GM12878 (cell line): ENCODE data around the gene PUSL1. TPM values are rescaled to one million over a fixed set of nuclear protein-coding genes. Genes with fewer than 3 reads are reported as not detected.

ENCODE experiments used
- ATAC-seq: fragments of 200-7000 bp; cut with Tn5 transposase; 3 replicates; pipeline ENCODE4 v1.9.1; 2020; ENCODE audit warnings: mild to moderate bottlenecking, moderate library complexity
- BruUV-seq: library from RNA; stranded (reverse); fragments of 400-500 nt; replicated peaks from 2 replicates; lab custom pipeline; 2021; lab: Mats Ljungman, UMichigan
- CTCF ChIA-PET: fragments of 300-600 bp; sonication (Branson Sonifier 250); formaldehyde crosslinking; extraction: SDS; loops from one replicate; lab custom pipeline; 2021; ENCODE audit warnings: inconsistent platforms; lab: Yijun Ruan, JAX
- POLR2A ChIA-PET: fragments of 350-600 bp; formaldehyde crosslinking; extraction: SDS; loops from one replicate; lab custom pipeline; 2021; ENCODE audit warnings: inconsistent platforms; lab: Charles Lee
- RAD21 ChIA-PET: fragments of 300-600 bp; sonication (Branson Sonifier 250); formaldehyde crosslinking; loops from one replicate; lab custom pipeline; 2023; ENCODE audit warnings: antibody characterized with exemption; ENCODE audit not compliant: unreplicated experiment; lab: Charles Lee
- SMC1A ChIA-PET: fragments of 300-600 bp; sonication (Branson Sonifier 250); formaldehyde crosslinking; loops from one replicate; lab custom pipeline; 2023; ENCODE audit not compliant: unreplicated experiment, uncharacterized antibody; lab: Charles Lee
- DNase-seq: peaks from one replicate; pipeline ENCODE4 v3.0.0-alpha.2; 2011; ENCODE audit warnings: low read depth, low spot score
- FAIRE-seq: peaks from 3 replicates; lab custom pipeline; 2011; peaks lifted over from hg19 to GRCh38; lab: Jason Lieb, UNC
- H2AFZ ChIP-seq: 2 replicates; pipeline ENCODE4 v1.6.0; 2011; ENCODE audit warnings: low read depth, low read length, control low read depth; ENCODE audit not compliant: control insufficient read depth
- H3K27ac ChIP-seq: 2 replicates; pipeline ENCODE4 v1.5.1; 2011; ENCODE audit warnings: control low read depth; ENCODE audit not compliant: control insufficient read depth, insufficient read depth
- H3K27me3 ChIP-seq, 2 experiments: replicated peaks in 1 of 2; 2 replicates each; pipeline versions ENCODE4 v1.6.0 to v1.6.1; 2011; ENCODE audit warnings: low read length in 1 of 2; ENCODE audit not compliant: control insufficient read depth in 2 of 2, insufficient read depth in 2 of 2
- H3K36me3 ChIP-seq, 2 experiments: 2 replicates each; pipeline ENCODE4 v1.5.1; 2011; ENCODE audit warnings: low read length in 1 of 2; ENCODE audit not compliant: control insufficient read depth in 2 of 2, insufficient read depth in 2 of 2
- H3K4me1 ChIP-seq: 2 replicates; pipeline ENCODE4 v1.6.1; 2011; ENCODE audit warnings: mild to moderate bottlenecking, low read length, moderate library complexity, mixed read lengths; ENCODE audit not compliant: control insufficient read depth, insufficient read depth
- H3K4me2 ChIP-seq: 2 replicates; pipeline ENCODE4 v1.6.0; 2011; ENCODE audit warnings: control low read depth; ENCODE audit not compliant: control insufficient read depth, insufficient read depth
- H3K4me3 ChIP-seq: fragments of 200-600 bp; sonication (generic); 2 replicates; pipeline ENCODE4 v1.5.1; 2016
- H3K79me2 ChIP-seq: 2 replicates; pipeline ENCODE4 v1.6.0; 2011; ENCODE audit warnings: low read length; ENCODE audit not compliant: control insufficient read depth, insufficient read depth
- H3K9ac ChIP-seq: 2 replicates; pipeline ENCODE4 v1.8.0; 2011; ENCODE audit warnings: low read length, control low read depth, mixed read lengths; ENCODE audit not compliant: control insufficient read depth, insufficient read depth
- H3K9me3 ChIP-seq: replicated peaks from 3 replicates; pipeline ENCODE4 v1.5.1; 2011; ENCODE audit warnings: mild to moderate bottlenecking, low read length; ENCODE audit not compliant: control insufficient read depth, insufficient read depth
- H4K20me1 ChIP-seq: 2 replicates; pipeline ENCODE4 v1.6.0; 2011; ENCODE audit not compliant: control insufficient read depth, insufficient read depth
- BACH1 ChIP-seq: fragments of 450-650 bp; IDR thresholded peaks from 2 replicates; pipeline ENCODE4 v1.6.1; 2017; ENCODE audit warnings: mild to moderate bottlenecking, borderline replicate concordance
- DPF2 ChIP-seq: fragments of 450-650 bp; IDR thresholded peaks from 2 replicates; pipeline ENCODE4 v1.6.1; 2017; ENCODE audit warnings: mild to moderate bottlenecking
- GATAD2B ChIP-seq: fragments of 450-650 bp; conservative IDR thresholded peaks from 2 replicates; pipeline ENCODE4 v1.6.1; 2017; ENCODE audit warnings: low read depth, mild to moderate bottlenecking, moderate library complexity
- HDGF ChIP-seq: fragments of 450-650 bp; IDR thresholded peaks from 2 replicates; pipeline ENCODE4 v1.6.1; 2016; ENCODE audit warnings: antibody characterized with exemption
- MEF2B ChIP-seq: fragments of 450-650 bp; IDR thresholded peaks from 2 replicates; pipeline ENCODE4 v1.6.1; 2018; ENCODE audit warnings: mild to moderate bottlenecking, moderate library complexity; ENCODE audit not compliant: partially characterized antibody, poor library complexity, severe bottlenecking
- POLR2A ChIP-seq: IDR thresholded peaks from 2 replicates; pipeline ENCODE4 v1.6.1; 2011; ENCODE audit warnings: low read depth, mild to moderate bottlenecking, low read length
- RAD21 ChIP-seq: IDR thresholded peaks from 2 replicates; pipeline ENCODE4 v1.6.1; 2011; ENCODE audit warnings: mild to moderate bottlenecking, low read depth, low read length, moderate library complexity; ENCODE audit not compliant: insufficient read depth
- RUNX3 ChIP-seq: IDR thresholded peaks from 2 replicates; pipeline ENCODE4 v1.6.1; 2012; ENCODE audit warnings: low read length, inconsistent platforms
- TCF12 ChIP-seq: IDR thresholded peaks from 2 replicates; pipeline ENCODE4 v1.6.1; 2011; ENCODE audit warnings: low read depth, mild to moderate bottlenecking, low read length
- TCF3 ChIP-seq: IDR thresholded peaks from 2 replicates; pipeline ENCODE4 v1.6.1; 2012; ENCODE audit warnings: low read depth, mild to moderate bottlenecking, low read length, borderline replicate concordance; ENCODE audit not compliant: insufficient read depth
- WGBS: methylation state at CpG from one replicate; pipeline ENCODE4 v1.1.6; 2016; ENCODE audit warnings: low lambda C conversion rate; ENCODE audit not compliant: insufficient replicate concordance, insufficient coverage; ENCODE audit errors: missing lambda C conversion rate; 5-methylcytosine and 5-hydroxymethylcytosine counted together
- in situ Hi-C: fragments of 300-500 bp; cut with MboI; formaldehyde crosslinking; loops from 9 replicates; pipeline ENCODE4 v1.14.3; 2018; ENCODE audit warnings: mixed read lengths
- intact Hi-C: fragments of 100-400 bp; cut with micrococcal nuclease; formaldehyde crosslinking; loops from one replicate; pipeline ENCODE4 v1.14.2; 2022; ENCODE audit not compliant: unreplicated experiment
- polyA plus RNA-seq, 11 experiments: library from polyadenylated mRNA; depleted of rRNA in 4 of 11; unstranded in 6 of 11; stranded (reverse) in 5 of 11; fragments of >200 nt; fragmentation: Nextera tagmentation in 4 of 11; fragmentation: Illumina TruSeq in 1 of 11; extraction: Ambion mirVana in 4 of 11; extraction: Trizol in 1 of 11; gene quantifications; 1 replicate in 1 of 11; 2 replicates in 10 of 11; pipeline versions ENCODE4 v1.2.1 to v1.2.3, GENCODE V29; 2011 to 2016; ENCODE audit warnings: inconsistent platforms in 2 of 11, missing spikeins in 2 of 11, low read depth in 1 of 11
- total RNA-seq, 4 experiments: library from RNA; depleted of rRNA in 3 of 4; stranded (reverse); fragments of >200 nt in 3 of 4; fragmentation: Illumina TruSeq in 1 of 4; extraction: Trizol in 1 of 4; gene quantifications; 2 replicates each; pipeline versions ENCODE4 v1.2.1 to v1.2.3, GENCODE V29; 2013 to 2021
- TF ChIP-seq, protein P1 (sequence below): fragments of 450-650 bp; conservative IDR thresholded peaks from 2 replicates; pipeline ENCODE4 v1.6.1; 2017; ENCODE audit warnings: mild to moderate bottlenecking, moderate library complexity
- TF ChIP-seq, protein P2 (sequence below): IDR thresholded peaks from 2 replicates; pipeline ENCODE4 v1.6.1; 2011; ENCODE audit warnings: low read depth, mild to moderate bottlenecking, low read length, moderate library complexity, borderline replicate concordance; ENCODE audit errors: extremely low read depth
- TF ChIP-seq, protein P3 (sequence below): fragments of 450-650 bp; formaldehyde crosslinking; IDR thresholded peaks from 2 replicates; pipeline ENCODE4 v1.4.0; 2022; ENCODE audit warnings: mild to moderate bottlenecking, moderate library complexity
- TF ChIP-seq, protein P4 (sequence below), 3 experiments: IDR thresholded peaks in 2 of 3; conservative IDR thresholded peaks in 1 of 3; 2 replicates each; pipeline ENCODE4 v1.5.1; 2011; ENCODE audit warnings: low read depth in 3 of 3, low read length in 3 of 3, mild to moderate bottlenecking in 3 of 3, control low read depth in 2 of 3, moderate library complexity in 2 of 3, inconsistent platforms in 1 of 3, mixed read lengths in 1 of 3; ENCODE audit not compliant: control insufficient read depth in 2 of 3, insufficient read depth in 1 of 3; ENCODE audit errors: extremely low read depth in 1 of 3

PUSL1 gene
- total and polyA plus RNA-seq, 10 of the 15 experiments (the other 5 are each of a cell fraction or from before 2014, with no cell fraction given) = 0.16 to 28.4 (median 15.1) TPM

DNA sequence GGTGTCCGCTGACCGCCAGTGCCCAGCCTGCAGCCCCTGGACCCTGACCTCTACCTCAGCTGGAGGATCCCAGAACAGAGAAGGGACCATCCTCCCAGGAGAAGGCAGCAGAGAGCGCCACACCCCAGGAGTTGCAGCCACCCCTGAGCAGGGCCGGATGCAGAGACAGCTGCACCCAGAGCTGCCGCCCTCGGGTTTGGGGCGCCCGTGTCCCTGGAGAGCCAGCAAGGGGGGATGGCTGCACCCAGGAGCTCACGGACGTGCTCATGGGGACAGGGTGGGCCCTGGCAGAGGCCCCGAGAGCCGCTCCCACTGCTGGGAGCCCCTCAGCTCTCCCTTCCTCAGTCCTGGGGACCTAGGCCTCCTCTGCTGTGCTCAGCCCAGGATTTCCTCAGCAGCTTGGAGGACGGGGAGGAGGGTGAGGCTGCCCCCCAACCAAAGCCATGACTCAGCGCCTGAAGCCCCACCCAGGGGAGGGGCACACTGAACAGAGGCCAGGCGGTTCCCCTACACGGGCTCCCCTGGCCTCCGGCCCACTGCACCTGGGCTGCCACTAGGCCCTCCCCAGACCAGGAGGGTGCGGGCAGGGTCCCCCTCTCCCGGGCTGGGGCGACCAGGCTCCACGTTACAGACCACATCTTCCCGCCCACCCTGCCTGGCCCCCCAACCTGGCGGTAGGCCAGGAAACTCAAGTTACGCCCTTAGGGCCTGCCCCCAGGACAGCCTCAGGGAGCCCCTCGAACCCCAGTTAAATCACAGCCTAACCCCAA, 2.9 kb upstream of the PUSL1 start:
- FAIRE-seq = peak; percentile 90
- CTCF ChIA-PET = interaction anchor here (0.7 to 1.5 kb wide), 8 partner anchors 20 to 253 kb away, joined by 3 to 8 read pairs (median 3); no protein-coding TSS in a partner anchor
- TF ChIP-seq RAD21 (peak; percentile 30), GATAD2B (0 out of 2 replicates have a peak, but pooled peaks have one; percentile 23), BACH1 (peak; percentile 75; the same call in 1 of the 2 replicates), TCF12 (peak; percentile 62; the same call in 1 of the 2 replicates), DPF2 (peak; percentile 47), POLR2A (peak; percentile 68), MEF2B (peak; percentile 72), HDGF (no peak; the same call in 1 of the 2 replicates), RUNX3 (0 out of 2 replicates have a peak, but pooled peaks have one; percentile 14), TCF3 (0 out of 2 replicates have a peak, but pooled peaks have one; percentile 53)
- TF ChIP-seq, protein P1, sequence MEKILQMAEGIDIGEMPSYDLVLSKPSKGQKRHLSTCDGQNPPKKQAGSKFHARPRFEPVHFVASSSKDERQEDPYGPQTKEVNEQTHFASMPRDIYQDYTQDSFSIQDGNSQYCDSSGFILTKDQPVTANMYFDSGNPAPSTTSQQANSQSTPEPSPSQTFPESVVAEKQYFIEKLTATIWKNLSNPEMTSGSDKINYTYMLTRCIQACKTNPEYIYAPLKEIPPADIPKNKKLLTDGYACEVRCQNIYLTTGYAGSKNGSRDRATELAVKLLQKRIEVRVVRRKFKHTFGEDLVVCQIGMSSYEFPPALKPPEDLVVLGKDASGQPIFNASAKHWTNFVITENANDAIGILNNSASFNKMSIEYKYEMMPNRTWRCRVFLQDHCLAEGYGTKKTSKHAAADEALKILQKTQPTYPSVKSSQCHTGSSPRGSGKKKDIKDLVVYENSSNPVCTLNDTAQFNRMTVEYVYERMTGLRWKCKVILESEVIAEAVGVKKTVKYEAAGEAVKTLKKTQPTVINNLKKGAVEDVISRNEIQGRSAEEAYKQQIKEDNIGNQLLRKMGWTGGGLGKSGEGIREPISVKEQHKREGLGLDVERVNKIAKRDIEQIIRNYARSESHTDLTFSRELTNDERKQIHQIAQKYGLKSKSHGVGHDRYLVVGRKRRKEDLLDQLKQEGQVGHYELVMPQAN = peak; percentile 40; the same call in 1 of the 2 replicates
- TF ChIP-seq, protein P2, sequence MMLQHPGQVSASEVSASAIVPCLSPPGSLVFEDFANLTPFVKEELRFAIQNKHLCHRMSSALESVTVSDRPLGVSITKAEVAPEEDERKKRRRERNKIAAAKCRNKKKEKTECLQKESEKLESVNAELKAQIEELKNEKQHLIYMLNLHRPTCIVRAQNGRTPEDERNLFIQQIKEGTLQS = no peak
- TF ChIP-seq, protein P3, sequence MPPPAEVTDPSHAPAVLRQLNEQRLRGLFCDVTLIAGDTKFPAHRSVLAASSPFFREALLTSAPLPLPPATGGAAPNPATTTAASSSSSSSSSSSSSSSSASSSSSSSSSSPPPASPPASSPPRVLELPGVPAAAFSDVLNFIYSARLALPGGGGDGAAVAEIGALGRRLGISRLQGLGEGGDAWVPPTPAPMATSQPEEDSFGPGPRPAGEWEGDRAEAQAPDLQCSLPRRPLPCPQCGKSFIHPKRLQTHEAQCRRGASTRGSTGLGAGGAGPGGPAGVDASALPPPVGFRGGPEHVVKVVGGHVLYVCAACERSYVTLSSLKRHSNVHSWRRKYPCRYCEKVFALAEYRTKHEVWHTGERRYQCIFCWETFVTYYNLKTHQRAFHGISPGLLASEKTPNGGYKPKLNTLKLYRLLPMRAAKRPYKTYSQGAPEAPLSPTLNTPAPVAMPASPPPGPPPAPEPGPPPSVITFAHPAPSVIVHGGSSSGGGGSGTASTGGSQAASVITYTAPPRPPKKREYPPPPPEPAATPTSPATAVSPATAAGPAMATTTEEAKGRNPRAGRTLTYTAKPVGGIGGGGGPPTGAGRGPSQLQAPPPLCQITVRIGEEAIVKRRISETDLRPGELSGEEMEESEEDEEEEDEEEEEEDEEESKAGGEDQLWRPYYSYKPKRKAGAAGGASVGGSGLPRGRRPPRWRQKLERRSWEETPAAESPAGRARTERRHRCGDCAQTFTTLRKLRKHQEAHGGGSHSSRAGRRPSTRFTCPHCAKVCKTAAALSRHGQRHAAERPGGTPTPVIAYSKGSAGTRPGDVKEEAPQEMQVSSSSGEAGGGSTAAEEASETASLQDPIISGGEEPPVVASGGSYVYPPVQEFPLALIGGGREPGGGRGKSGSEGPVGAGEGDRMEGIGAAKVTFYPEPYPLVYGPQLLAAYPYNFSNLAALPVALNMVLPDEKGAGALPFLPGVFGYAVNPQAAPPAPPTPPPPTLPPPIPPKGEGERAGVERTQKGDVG (CRISPR knock-in tag) = no peak
- TF ChIP-seq, protein P4, sequence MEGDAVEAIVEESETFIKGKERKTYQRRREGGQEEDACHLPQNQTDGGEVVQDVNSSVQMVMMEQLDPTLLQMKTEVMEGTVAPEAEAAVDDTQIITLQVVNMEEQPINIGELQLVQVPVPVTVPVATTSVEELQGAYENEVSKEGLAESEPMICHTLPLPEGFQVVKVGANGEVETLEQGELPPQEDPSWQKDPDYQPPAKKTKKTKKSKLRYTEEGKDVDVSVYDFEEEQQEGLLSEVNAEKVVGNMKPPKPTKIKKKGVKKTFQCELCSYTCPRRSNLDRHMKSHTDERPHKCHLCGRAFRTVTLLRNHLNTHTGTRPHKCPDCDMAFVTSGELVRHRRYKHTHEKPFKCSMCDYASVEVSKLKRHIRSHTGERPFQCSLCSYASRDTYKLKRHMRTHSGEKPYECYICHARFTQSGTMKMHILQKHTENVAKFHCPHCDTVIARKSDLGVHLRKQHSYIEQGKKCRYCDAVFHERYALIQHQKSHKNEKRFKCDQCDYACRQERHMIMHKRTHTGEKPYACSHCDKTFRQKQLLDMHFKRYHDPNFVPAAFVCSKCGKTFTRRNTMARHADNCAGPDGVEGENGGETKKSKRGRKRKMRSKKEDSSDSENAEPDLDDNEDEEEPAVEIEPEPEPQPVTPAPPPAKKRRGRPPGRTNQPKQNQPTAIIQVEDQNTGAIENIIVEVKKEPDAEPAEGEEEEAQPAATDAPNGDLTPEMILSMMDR (IDR thresholded peaks at IDR 0.05 in 2 of 3, conservative IDR thresholded peaks at IDR 0.05 in 1 of 3; ENCODE audit: control insufficient read depth in 2 of 3, extremely low read depth in 1 of 3, insufficient read depth in 1 of 3, low read depth in 3 of 3, low read length in 3 of 3) = peak; percentile 2 to 42 (median 20); a peak in 3 of 6 replicates

More for the DNA sequence above, 2.9 kb upstream of the PUSL1 start:
- peaks cover 27% of the 10 kb centered on the region for H3K4me1 ChIP-seq
- no peaks in the 10 kb centered on the region; a peak in 1 of 4 replicates for H3K36me3 ChIP-seq
- H3K9me3 ChIP-seq = no peaks in the 10 kb centered on the region
- peak overlapping the region; percentile 83 for H2AFZ ChIP-seq
- no TSS peak for BruUV-seq
- ATAC-seq = peak; percentile 69
- WGBS = 5% methylated on average over 23 of the region's 25 CpGs
- intact Hi-C loops = loop anchor here (5.0 kb wide), 1 partner anchor 188 kb away; the partner anchor contains the start of gene C1orf159
- peak overlapping the region; percentile 99 for H3K4me2 ChIP-seq
- no peak for DNase-seq
- in situ Hi-C loops = no loop called here
- peak overlapping the region; percentile 82 for H3K27ac ChIP-seq
- no peaks in the 10 kb centered on the region for H3K27me3 ChIP-seq
- H3K9ac ChIP-seq = peak overlapping the region; percentile 73
- peak overlapping the region; percentile 84 for H3K4me3 ChIP-seq
- H3K79me2 ChIP-seq = peaks cover 26% of the 10 kb centered on the region
- ChIA-PET SMC1A (interaction anchor here (1.1 to 1.2 kb wide), 2 partner anchors 14 to 66 kb away, joined by 3 to 5 read pairs; no protein-coding TSS in a partner anchor), POLR2A (interaction anchor here (0.6 to 0.9 kb wide), 2 partner anchors 164 to 321 kb away, joined by 3 to 7 read pairs; no protein-coding TSS in a partner anchor), RAD21 (interaction anchor here (0.8 to 1.2 kb wide), 8 partner anchors 14 to 274 kb away, joined by 3 to 5 read pairs (median 4); partner anchors contain the start of gene AURKAIP1)
- H4K20me1 ChIP-seq = no peaks in the 10 kb centered on the region
